Upper lobe of right lung (tissue), 1 donor: ENCODE measurements around the gene MACO1. TPM values are rescaled to one million over a fixed set of nuclear protein-coding genes. Genes with fewer than 3 reads are reported as not detected.
"Not testable (repeated sequence)": the region's sequence is repeated elsewhere in the genome, so short reads cannot be mapped to it uniquely, and the experiment has no call there.

Source experiments
- ATAC-seq: fragments of 200-7000 bp; cut with Tn5 transposase; one replicate; pipeline ENCODE4 v1.9.1; 2020; ENCODE audit warnings: mild to moderate bottlenecking, moderate library complexity
- DNase-seq: peaks from one replicate; pipeline ENCODE4 v3.0.0-alpha.2; 2020
- H3K27ac ChIP-seq: fragments of 200-600 bp; one replicate; pipeline ENCODE4 v1.8.0; 2022
- H3K27me3 ChIP-seq: fragments of 200-600 bp; one replicate; pipeline ENCODE4 v1.8.0; 2022; ENCODE audit warnings: mild to moderate bottlenecking
- H3K36me3 ChIP-seq: fragments of 200-600 bp; one replicate; pipeline ENCODE4 v1.8.0; 2022
- H3K4me1 ChIP-seq: fragments of 200-600 bp; one replicate; pipeline ENCODE4 v1.8.0; 2022
- H3K4me3 ChIP-seq: fragments of 200-600 bp; one replicate; pipeline ENCODE4 v1.8.0; 2022; ENCODE audit warnings: mild to moderate bottlenecking
- H3K9me3 ChIP-seq: fragments of 200-600 bp; one replicate; pipeline ENCODE4 v1.8.0; 2022
- intact Hi-C: fragments of 100-400 bp; cut with DNase I; formaldehyde crosslinking; loops from one replicate; pipeline ENCODE4 v1.11.0; 2022
- total RNA-seq: library from RNA; stranded (reverse); fragmentation: NEBNext Ultra II Directional; extraction: Animal tissue kit (Norgen Biotek cat#: 25700); gene quantifications from one replicate; pipeline ENCODE4 v1.2.1, GENCODE V29; 2021
- TF ChIP-seq, protein P1 (sequence below): fragments of 200-600 bp; IDR thresholded peaks from one replicate; pipeline ENCODE4 v1.8.0; 2022; ENCODE audit warnings: antibody characterized with exemption
- donor health status: DM: no; HTN: yes; CAD: no; lungs with severe emphysema.

The MACO1 gene
- total RNA-seq, 1 donor from 2014 or later: 20.2 TPM

- no peaks in the 10 kb centered on the region for H3K9me3 ChIP-seq
- intact Hi-C loops: no loop called here
- peaks cover 38% of the 10 kb centered on the region for H3K36me3 ChIP-seq
- ATAC-seq (no peak), DNase-seq (no peak)
- no peak overlapping the region for H3K27ac ChIP-seq
- TF ChIP-seq, protein P1, sequence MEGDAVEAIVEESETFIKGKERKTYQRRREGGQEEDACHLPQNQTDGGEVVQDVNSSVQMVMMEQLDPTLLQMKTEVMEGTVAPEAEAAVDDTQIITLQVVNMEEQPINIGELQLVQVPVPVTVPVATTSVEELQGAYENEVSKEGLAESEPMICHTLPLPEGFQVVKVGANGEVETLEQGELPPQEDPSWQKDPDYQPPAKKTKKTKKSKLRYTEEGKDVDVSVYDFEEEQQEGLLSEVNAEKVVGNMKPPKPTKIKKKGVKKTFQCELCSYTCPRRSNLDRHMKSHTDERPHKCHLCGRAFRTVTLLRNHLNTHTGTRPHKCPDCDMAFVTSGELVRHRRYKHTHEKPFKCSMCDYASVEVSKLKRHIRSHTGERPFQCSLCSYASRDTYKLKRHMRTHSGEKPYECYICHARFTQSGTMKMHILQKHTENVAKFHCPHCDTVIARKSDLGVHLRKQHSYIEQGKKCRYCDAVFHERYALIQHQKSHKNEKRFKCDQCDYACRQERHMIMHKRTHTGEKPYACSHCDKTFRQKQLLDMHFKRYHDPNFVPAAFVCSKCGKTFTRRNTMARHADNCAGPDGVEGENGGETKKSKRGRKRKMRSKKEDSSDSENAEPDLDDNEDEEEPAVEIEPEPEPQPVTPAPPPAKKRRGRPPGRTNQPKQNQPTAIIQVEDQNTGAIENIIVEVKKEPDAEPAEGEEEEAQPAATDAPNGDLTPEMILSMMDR: no peak
- H3K4me1 ChIP-seq: peaks cover 6% of the 10 kb centered on the region
- no peaks in the 10 kb centered on the region for H3K27me3 ChIP-seq
- no peak overlapping the region for H3K4me3 ChIP-seq
Measured at GRCh38 chr1:25450891-25451290, 20.2 kb downstream of the MACO1 start.

- Histone ChIP-seq H3K9me3 (no peaks in the 10 kb centered on the region), H3K4me3 (no peak overlapping the region), H3K4me1 (peaks cover 6% of the 10 kb centered on the region), H3K36me3 (peaks cover 41% of the 10 kb centered on the region), H3K27ac (no peak overlapping the region), H3K27me3 (no peaks in the 10 kb centered on the region)
- intact Hi-C loops: no loop called here
- ATAC-seq: peak; percentile 37
- no peak for DNase-seq
- TF ChIP-seq, protein P1: no peak
Measured at GRCh38 chr1:25451908-25452307, 21.2 kb downstream of the MACO1 start.

DNA sequence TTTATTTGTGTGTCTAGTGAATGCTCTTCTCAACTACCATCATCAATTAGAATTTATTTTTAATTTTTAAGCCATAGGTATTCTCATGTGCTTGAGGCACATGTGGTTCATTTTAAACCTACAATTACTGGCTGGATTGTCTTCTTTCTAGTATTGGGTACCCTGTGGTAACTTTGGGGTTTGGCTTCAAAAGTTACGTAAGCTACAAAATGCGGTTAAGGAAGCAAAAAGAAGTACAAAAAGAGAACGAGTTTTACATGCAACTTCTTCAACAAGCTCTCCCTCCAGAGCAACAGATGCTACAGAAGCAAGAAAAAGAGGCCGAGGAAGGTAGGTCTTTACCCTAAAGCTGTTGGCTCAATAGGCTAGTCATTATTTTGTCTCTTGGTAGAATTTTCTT is 25.8 kb downstream of the MACO1 start:
- DNase-seq (no peak), ATAC-seq (no peak)
- no peak overlapping the region for H3K4me3 ChIP-seq
- peaks cover 6% of the 10 kb centered on the region for H3K4me1 ChIP-seq
- H3K9me3 ChIP-seq: no peaks in the 10 kb centered on the region
- peaks cover 52% of the 10 kb centered on the region for H3K36me3 ChIP-seq
- TF ChIP-seq, protein P1: no peak
- H3K27ac ChIP-seq: no peak overlapping the region
- H3K27me3 ChIP-seq: no peaks in the 10 kb centered on the region
- intact Hi-C loops: no loop called here

- ATAC-seq: peak; percentile 55
- H3K27me3 ChIP-seq: no peaks in the 10 kb centered on the region
- intact Hi-C loops: no loop called here
- H3K9me3 ChIP-seq: no peaks in the 10 kb centered on the region
- H3K4me1 ChIP-seq: no peaks in the 10 kb centered on the region
- peaks cover 52% of the 10 kb centered on the region for H3K36me3 ChIP-seq
- no peak overlapping the region for H3K4me3 ChIP-seq
- H3K27ac ChIP-seq: no peak overlapping the region
- TF ChIP-seq, protein P1: no peak
- DNase-seq: no peak
Measured at GRCh38 chr1:25458541-25459298, 28.0 kb downstream of the MACO1 start.

GRCh38 chr1:25460020-25460419 is 29.3 kb downstream of the MACO1 start:
- H3K9me3 ChIP-seq: no peaks in the 10 kb centered on the region
- ATAC-seq (no peak), DNase-seq (no peak)
- TF ChIP-seq, protein P1: no peak
- H3K27me3 ChIP-seq: no peaks in the 10 kb centered on the region
- H3K4me3 ChIP-seq: no peak overlapping the region
- no peak overlapping the region for H3K27ac ChIP-seq
- H3K36me3 ChIP-seq: peaks cover 46% of the 10 kb centered on the region
- no peaks in the 10 kb centered on the region for H3K4me1 ChIP-seq
- intact Hi-C loops: no loop called here

DNA sequence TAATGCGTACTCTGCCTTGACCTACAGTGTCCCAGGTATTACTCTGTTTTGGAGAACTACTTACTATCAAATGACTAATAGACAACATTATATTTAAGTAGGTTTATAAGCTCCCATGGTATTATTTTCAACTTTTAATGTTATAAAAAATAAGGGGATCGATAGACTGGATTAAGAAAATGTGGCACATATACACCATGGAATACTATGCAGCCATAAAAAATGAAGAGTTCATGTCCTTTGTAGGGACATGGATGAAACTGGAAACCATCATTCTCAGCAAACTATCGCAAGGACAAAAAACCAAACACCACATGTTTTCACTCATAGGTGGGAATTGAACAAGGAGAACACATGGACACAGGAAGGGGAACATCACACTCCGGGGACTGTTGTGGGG is 30.1 kb downstream of the MACO1 start:
- H3K27ac ChIP-seq, intact Hi-C loops, H3K4me1 ChIP-seq, H3K4me3 ChIP-seq, ATAC-seq, DNase-seq, H3K9me3 ChIP-seq, H3K27me3 ChIP-seq: not testable (repeated sequence)
- H3K36me3 ChIP-seq: peaks cover 38% of the 10 kb centered on the region
